ENCODE results near the gene AIMP2.
"Not testable (repeated sequence)": the region's sequence is repeated elsewhere in the genome, so short reads cannot be mapped to it uniquely, and the experiment has no call there.

AIMP2 gene

GRCh38 chr7:6026011-6026819 lies 17.1 kb downstream of the AIMP2 start:
- peak; percentile 86 for DNase-seq (ENCODE audit: low spot score)

- DNase-seq (ENCODE audit: low spot score) = no peak
Measured at GRCh38 chr7:6026820-6027311, 17.8 kb downstream of the AIMP2 start.

- no peak for DNase-seq (ENCODE audit: low spot score)
Measured at GRCh38 chr7:6027806-6028365, 18.8 kb downstream of the AIMP2 start.

GRCh38 chr7:6028563-6028962 lies 19.5 kb downstream of the AIMP2 start:
- no peak for DNase-seq (ENCODE audit: low spot score)

- no peak for DNase-seq (ENCODE audit: low spot score)
Measured at GRCh38 chr7:6030988-6031387, 21.9 kb downstream of the AIMP2 start, which contains the start of gene ANKRD61. TSS of gene ANKRD61 (plus strand) at chr7:6031376. CDS start at chr7:6031376, 0 bp downstream.

- no peak for DNase-seq (ENCODE audit: low spot score)
Measured at GRCh38 chr7:6031567-6031966, 22.5 kb downstream of the AIMP2 start.

GRCh38 chr7:6032167-6032566 lies 23.1 kb downstream of the AIMP2 start:
- DNase-seq (ENCODE audit: low spot score) = no peak

- no peak for DNase-seq (ENCODE audit: low spot score)
Measured at GRCh38 chr7:6032641-6033040, 23.6 kb downstream of the AIMP2 start.

- no peak for DNase-seq (ENCODE audit: low spot score)
Measured at GRCh38 chr7:6035165-6035564, 26.1 kb downstream of the AIMP2 start.

GRCh38 chr7:6035686-6036085 lies 26.6 kb downstream of the AIMP2 start:
- no peak for DNase-seq (ENCODE audit: low spot score)

- no peak for DNase-seq (ENCODE audit: low spot score)
Measured at GRCh38 chr7:6049780-6050179, 40.7 kb downstream of the AIMP2 start.

- not testable (repeated sequence) for DNase-seq (ENCODE audit: low spot score)
Measured at GRCh38 chr7:6051185-6051584, 42.1 kb downstream of the AIMP2 start.

GRCh38 chr7:6056616-6057015 lies 47.5 kb downstream of the AIMP2 start:
- DNase-seq (ENCODE audit: low spot score) = no peak

GRCh38 chr7:6057316-6058129 lies 48.5 kb downstream of the AIMP2 start:
- no peak for DNase-seq (ENCODE audit: low spot score)

GRCh38 chr7:6059941-6060340 lies 50.9 kb downstream of the AIMP2 start:
- DNase-seq (ENCODE audit: low spot score) = not testable (repeated sequence)

GRCh38 chr7:6071406-6071805 lies 62.3 kb downstream of the AIMP2 start:
- no peak for DNase-seq (ENCODE audit: low spot score)

Measured in iPS-NIHi11 (cell line).